NB4 (cell line): Measurements from ENCODE around the gene CRABP1.

Experiments
- CTCF ChIP-seq: IDR thresholded peaks from one replicate; pipeline ENCODE4 v1.5.1; 2012; ENCODE audit warnings: low read depth, low read length
- MAX ChIP-seq: IDR thresholded peaks from 2 replicates; pipeline ENCODE4 v1.6.1; 2011; ENCODE audit warnings: low read depth, low read length

GRCh38 chr15:78364233-78364632 lies 24.1 kb downstream of the CRABP1 start:
- no peak for TF ChIP-seq MAX
- TF ChIP-seq CTCF = no peak
